HG02870 (cell line): ENCODE measurements around the gene ZMIZ1.

Experiments used
- ATAC-seq: cut with Tn5 transposase; IDR thresholded peaks from one replicate; pipeline ENCODE4 v1.9.1; 2021; ENCODE audit warnings: mild to moderate bottlenecking, moderate library complexity; ENCODE audit not compliant: unreplicated experiment

Gene ZMIZ1

GRCh38 chr10:79299397-79300241 lies 230.9 kb downstream of the ZMIZ1 start:
- no peak for ATAC-seq

GRCh38 chr10:79300711-79301110 lies 231.9 kb downstream of the ZMIZ1 start:
- no peak for ATAC-seq

GRCh38 chr10:79301754-79302530 lies 233.2 kb downstream of the ZMIZ1 start:
- no peak for ATAC-seq

- no peak for ATAC-seq
Measured at GRCh38 chr10:79303631-79304478, 235.1 kb downstream of the ZMIZ1 start.

- no peak for ATAC-seq
Measured at GRCh38 chr10:79304479-79305087, 235.8 kb downstream of the ZMIZ1 start.

GRCh38 chr10:79305515-79305914 lies 236.7 kb downstream of the ZMIZ1 start:
- no peak for ATAC-seq

GRCh38 chr10:79305988-79306387 lies 237.2 kb downstream of the ZMIZ1 start:
- no peak for ATAC-seq

- ATAC-seq = no peak
Measured at GRCh38 chr10:79306644-79307220, 238.0 kb downstream of the ZMIZ1 start.

GRCh38 chr10:79308016-79308415 lies 239.2 kb downstream of the ZMIZ1 start:
- no peak for ATAC-seq

- ATAC-seq = no peak
Measured at GRCh38 chr10:79308969-79309665, 240.4 kb downstream of the ZMIZ1 start.

GRCh38 chr10:79310200-79310865 lies 241.6 kb downstream of the ZMIZ1 start:
- ATAC-seq = no peak

- ATAC-seq = no peak
Measured at GRCh38 chr10:79310911-79311573, 242.3 kb downstream of the ZMIZ1 start.

- ATAC-seq = no peak
Measured at GRCh38 chr10:79311581-79312407, 243.0 kb downstream of the ZMIZ1 start.

GRCh38 chr10:79312601-79313187 lies 243.9 kb downstream of the ZMIZ1 start:
- no peak for ATAC-seq

GRCh38 chr10:79313320-79313719 lies 244.6 kb downstream of the ZMIZ1 start:
- ATAC-seq = no peak

- ATAC-seq = no peak
Measured at GRCh38 chr10:79313911-79314439, 245.2 kb downstream of the ZMIZ1 start.
